Nephron progenitor cell (in vitro differentiated cells): ENCODE measurements around the gene FUOM.

Source experiments
- DNase-seq: peaks from one replicate; pipeline ENCODE4 v3.0.0; 2021
- H3K27ac Mint-ChIP-seq: 2 replicates; pipeline ENCODE4 v1.8.0; 2021; ENCODE audit warnings: mild to moderate bottlenecking, moderate library complexity, mixed read lengths
- H3K27me3 Mint-ChIP-seq: 2 replicates; pipeline ENCODE4 v1.8.0; 2021; ENCODE audit warnings: mild to moderate bottlenecking, low read depth, mixed read lengths; ENCODE audit not compliant: poor library complexity
- H3K36me3 Mint-ChIP-seq: 2 replicates; pipeline ENCODE4 v1.8.0; 2021; ENCODE audit warnings: low read depth, mixed read lengths
- H3K4me1 Mint-ChIP-seq: 2 replicates; pipeline ENCODE4 v1.8.0; 2021; ENCODE audit warnings: mixed read lengths
- H3K4me3 Mint-ChIP-seq: 2 replicates; pipeline ENCODE4 v1.8.0; 2021; ENCODE audit warnings: mild to moderate bottlenecking, moderate library complexity, mixed read lengths
- H3K9me3 Mint-ChIP-seq: 2 replicates; pipeline ENCODE4 v1.8.0; 2021; ENCODE audit warnings: mild to moderate bottlenecking, moderate library complexity, mixed read lengths
- CTCF ChIP-seq: fragments of 200-600 bp; sonication (generic); IDR thresholded peaks from 2 replicates; pipeline ENCODE4 v1.5.0; 2021; ENCODE audit warnings: antibody characterized with exemption

The FUOM gene

GRCh38 chr10:133308421-133309099 is 49.3 kb downstream of the FUOM start, which contains the start of the genes TUBGCP2 and ZNF511:
Gene TUBGCP2 (minus strand): TSS chr10:133308872. CDS start chr10:133302941, 5,931 bp downstream.
Gene ZNF511 (plus strand): TSS chr10:133308914. CDS start chr10:133308944, 30 bp downstream.
- H3K4me1 Mint-ChIP-seq = peaks cover 43% of the 10 kb centered on the region
- peaks cover 3% of the 10 kb centered on the region for H3K27me3 Mint-ChIP-seq
- H3K9me3 Mint-ChIP-seq = no peaks in the 10 kb centered on the region
- TF ChIP-seq CTCF = no peak
- H3K36me3 Mint-ChIP-seq = peaks cover 27% of the 10 kb centered on the region
- peak within 1 kb of the TSS; percentile 99 for H3K27ac Mint-ChIP-seq
- DNase-seq = peak; percentile 88
- peak within 1 kb of the TSS; percentile 99 for H3K4me3 Mint-ChIP-seq

- H3K4me1 Mint-ChIP-seq = peaks cover 45% of the 10 kb centered on the region
- H3K4me3 Mint-ChIP-seq = peak overlapping the region; percentile 99
- H3K27ac Mint-ChIP-seq = peak overlapping the region; percentile 99
- H3K27me3 Mint-ChIP-seq = peaks cover 3% of the 10 kb centered on the region
- peak; percentile 59 for TF ChIP-seq CTCF
- H3K9me3 Mint-ChIP-seq = no peaks in the 10 kb centered on the region
- peak; percentile 75 for DNase-seq
- peaks cover 29% of the 10 kb centered on the region for H3K36me3 Mint-ChIP-seq
These were observed 49.9 kb downstream of the FUOM start for GRCh38 chr10:133307776-133308420.

GRCh38 chr10:133306941-133307379 is 50.9 kb downstream of the FUOM start:
- Mint-ChIP-seq H3K36me3 (peaks cover 29% of the 10 kb centered on the region), H3K27me3 (peaks cover 3% of the 10 kb centered on the region), H3K27ac (peak overlapping the region; percentile 77), H3K4me3 (peak overlapping the region; percentile 99), H3K4me1 (peaks cover 45% of the 10 kb centered on the region), H3K9me3 (no peaks in the 10 kb centered on the region)
- DNase-seq = no peak
- TF ChIP-seq CTCF = no peak

- no peak for TF ChIP-seq CTCF
- H3K36me3 Mint-ChIP-seq = peaks cover 22% of the 10 kb centered on the region
- no peaks in the 10 kb centered on the region for H3K9me3 Mint-ChIP-seq
- no peak for DNase-seq
- peaks cover 3% of the 10 kb centered on the region for H3K27me3 Mint-ChIP-seq
- H3K4me3 Mint-ChIP-seq = peak overlapping the region; percentile 28
- peaks cover 45% of the 10 kb centered on the region for H3K4me1 Mint-ChIP-seq
- H3K27ac Mint-ChIP-seq = no peak overlapping the region
These were observed 51.7 kb downstream of the FUOM start for GRCh38 chr10:133306097-133306476.
